ENCODE measurements around the gene BCOR.
A peak's percentile ranks its signal among the peaks of the same experiment; 100 is the strongest.

Gene BCOR

DNA sequence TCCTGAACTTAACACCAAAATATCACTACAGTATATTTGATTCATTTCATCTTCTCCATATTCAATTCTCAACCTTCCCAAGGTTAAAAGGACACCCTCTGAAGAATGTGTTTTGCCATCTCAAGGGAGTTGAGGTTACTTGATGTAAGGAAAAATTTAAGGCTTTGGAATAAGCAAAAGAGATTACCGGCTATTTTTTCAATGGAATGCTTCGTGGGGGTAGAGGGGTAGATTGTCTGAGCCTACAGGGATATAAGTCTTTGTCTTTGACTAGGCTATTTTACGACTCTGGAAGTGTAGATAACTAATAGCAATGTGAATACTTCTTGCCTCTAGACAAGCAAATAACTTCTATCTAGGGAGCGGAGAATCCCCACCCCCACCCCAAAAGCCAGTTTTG, 78.2 kb downstream of the BCOR start:
- DNase-seq (ENCODE audit: low spot score), result no peak

DNA sequence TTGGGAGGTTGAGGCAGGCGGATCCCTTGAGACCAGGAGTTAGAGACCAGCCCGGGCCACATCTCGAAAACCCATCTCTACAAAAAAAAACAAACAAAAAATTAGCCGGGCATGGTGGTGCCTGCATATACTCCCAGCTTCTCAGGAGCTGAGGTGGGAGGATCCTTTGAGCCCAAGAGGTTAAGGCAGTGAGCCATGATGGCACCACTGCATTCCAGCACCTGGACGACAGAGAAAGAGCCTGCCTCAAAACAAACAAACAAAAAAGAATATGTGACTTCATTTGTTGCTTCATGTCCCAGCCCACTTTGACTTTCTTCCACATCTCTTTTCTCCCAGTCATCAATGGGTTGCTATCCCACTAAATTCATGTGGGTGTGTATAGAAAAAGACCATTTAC, 79.7 kb downstream of the BCOR start:
- DNase-seq (ENCODE audit: low spot score), result no peak

- no peak for DNase-seq (ENCODE audit: low spot score)
Measured at GRCh38 chrX:40016749-40017148, 81.0 kb downstream of the BCOR start.

DNA sequence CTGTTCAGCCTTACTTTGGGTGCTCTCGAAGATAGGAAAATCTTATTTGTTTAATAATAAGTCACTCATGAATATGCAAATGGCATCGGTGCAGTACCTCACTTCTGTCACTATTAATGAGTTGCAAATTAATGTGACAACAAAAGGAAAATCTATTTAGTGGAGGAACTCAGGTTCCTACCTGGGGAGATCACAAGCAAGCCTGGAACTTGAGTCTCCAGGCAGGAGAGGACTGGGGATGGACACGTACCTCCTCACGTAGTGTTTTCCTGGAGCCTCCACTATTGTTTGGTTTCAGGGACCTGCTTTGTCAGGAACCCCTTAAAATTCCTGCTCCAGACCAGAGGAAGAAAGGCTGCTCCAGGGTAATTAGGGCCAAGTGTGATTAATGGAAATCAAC, 82.1 kb downstream of the BCOR start:
- DNase-seq (ENCODE audit: low spot score), result no peak

GRCh38 chrX:40013266-40014195, 84.2 kb downstream of the BCOR start:
- peak; percentile 78 for DNase-seq (ENCODE audit: low spot score)

DNA sequence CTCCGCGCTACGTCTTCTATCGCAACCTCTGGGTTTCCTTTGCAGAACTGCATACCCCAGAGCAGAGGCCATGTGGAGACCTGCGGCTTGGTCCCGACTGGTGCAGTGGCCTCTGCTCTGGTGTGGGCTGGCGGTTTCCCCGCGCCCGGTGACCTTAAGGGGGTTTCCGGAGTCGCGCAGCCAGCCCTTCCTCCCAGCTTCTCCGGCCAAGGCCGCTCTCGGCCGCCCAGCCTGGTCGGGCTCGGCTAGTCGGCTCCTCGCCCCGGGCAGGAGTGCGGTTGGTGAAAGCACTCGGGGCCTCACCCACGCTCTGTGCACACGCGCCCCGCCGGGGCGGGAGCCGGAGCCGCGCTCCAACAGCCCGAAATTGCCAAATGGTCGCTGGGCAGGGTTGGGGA, 84.9 kb downstream of the BCOR start:
- peak; percentile 3 for DNase-seq (ENCODE audit: low spot score)

DNA sequence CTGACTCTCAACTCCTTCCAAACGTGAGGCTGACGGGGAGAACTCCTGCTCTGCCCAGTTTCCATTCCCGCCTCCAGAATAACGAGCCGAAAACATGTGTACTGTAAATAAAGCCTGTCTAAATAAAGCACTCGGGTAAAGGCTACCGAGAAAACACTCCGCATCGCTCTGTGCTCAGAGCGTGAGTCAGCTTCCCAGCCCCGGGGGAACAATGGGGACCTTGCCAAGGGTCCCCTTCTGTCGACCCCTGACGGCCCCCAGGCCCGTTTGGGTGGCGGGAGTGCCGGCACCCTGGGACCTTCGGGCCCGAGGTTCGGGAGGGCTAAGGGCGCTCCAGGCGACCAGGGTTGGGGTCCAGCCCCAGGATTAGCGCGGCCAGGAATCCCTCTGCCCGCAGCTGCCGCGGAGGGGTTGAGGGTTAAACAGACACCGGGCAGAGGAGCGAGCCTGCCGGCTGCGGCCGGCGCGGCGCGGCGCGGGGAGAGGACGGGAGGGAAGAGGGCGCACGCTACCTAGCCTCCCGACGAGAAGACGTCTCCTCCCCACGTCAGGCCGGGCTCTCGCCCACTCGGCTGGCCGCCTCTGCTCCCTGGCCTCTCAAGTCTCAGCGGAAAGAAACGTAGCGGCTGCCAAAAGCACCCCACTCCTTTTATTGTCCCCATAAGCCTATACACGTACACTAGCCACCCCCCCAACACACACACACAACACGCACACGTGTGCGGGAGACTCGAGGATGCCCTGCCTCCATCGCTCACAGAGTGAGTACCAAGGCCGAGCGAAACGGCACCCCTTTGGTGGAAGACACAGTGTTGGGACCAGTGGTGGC, 85.5 kb downstream of the BCOR start:
- DNase-seq (ENCODE audit: low spot score), result peak; percentile 25

GRCh38 chrX:40011322-40012038, 86.3 kb downstream of the BCOR start:
- DNase-seq (ENCODE audit: low spot score), result no peak

GRCh38 chrX:40010550-40011321, 87.0 kb downstream of the BCOR start:
- DNase-seq (ENCODE audit: low spot score), result no peak

DNA sequence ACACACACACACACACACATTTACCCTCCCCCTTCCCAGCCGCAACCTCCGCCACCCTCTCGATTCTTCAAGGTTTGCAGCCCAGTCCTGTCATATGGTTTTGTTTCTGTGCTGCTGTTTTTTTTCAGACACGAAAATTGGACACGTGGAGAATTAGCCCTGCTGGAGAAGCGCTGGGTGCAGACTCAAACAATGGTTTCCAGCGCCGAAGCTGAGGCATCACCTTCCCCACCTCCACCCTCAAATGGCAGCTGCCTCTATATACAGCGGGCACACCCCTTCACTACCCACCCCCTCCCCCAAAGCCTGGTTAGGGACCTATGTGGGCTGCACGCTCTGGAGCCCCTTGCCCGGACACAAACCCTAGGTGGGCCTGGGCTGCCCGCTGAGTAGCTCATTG, 87.9 kb downstream of the BCOR start:
- no peak for DNase-seq (ENCODE audit: low spot score)

DNA sequence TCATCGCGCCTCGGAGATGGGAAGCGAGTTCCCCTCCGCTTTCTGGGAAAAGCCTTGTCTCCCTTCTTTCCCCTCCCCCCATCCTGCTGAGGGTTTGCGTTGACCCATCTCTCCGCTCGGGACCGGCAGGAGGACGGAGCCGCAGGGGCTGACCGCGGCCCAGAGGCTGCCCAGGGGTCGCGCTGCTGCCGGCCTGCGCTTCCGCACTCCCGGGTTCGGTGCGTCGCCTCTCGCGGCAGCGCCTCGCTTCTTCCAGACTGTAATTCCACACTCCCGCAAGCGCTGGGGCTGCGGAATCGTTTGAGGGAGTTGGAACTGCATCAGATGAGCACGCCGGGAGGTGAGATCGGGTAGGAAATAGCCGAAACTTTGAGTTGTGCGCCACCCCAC, 88.3 kb downstream of the BCOR start:
- DNase-seq (ENCODE audit: low spot score), result no peak

DNA sequence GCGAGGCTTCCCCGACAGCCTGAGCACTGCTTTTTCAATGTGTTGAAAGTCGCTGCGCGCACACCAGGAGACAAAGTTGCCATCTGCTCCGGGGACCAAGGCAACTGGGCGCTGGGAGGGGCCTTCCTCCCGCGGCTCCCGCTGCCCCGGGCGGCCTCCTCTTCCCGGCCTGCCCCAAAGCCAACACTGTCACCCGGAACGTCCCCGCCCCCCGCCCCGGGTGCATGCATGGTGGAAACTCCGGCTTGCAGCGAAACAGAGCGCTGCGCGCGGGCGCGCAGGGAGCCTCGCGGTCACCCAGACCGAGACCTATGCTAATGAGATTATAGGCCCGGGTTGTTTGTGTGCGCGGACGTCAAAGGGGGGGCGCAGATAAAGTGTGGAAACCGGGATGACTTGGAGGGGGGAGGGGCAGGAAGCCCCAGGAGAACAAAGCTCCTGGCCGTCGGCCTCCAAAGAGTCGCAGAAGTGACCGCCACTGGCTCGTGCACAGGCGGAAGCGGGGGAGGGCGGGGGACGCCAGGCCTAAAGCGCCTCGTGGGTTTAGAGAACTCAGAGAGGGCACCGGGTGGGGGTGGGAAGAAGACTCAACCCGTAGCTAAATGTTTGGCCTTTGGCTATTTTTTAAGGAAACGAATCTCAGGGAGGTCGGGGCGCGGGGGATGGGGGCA, 88.8 kb downstream of the BCOR start:
- DNase-seq (ENCODE audit: low spot score), result no peak

- DNase-seq (ENCODE audit: low spot score), result no peak
Measured at GRCh38 chrX:40007756-40008705, 89.7 kb downstream of the BCOR start.

DNA sequence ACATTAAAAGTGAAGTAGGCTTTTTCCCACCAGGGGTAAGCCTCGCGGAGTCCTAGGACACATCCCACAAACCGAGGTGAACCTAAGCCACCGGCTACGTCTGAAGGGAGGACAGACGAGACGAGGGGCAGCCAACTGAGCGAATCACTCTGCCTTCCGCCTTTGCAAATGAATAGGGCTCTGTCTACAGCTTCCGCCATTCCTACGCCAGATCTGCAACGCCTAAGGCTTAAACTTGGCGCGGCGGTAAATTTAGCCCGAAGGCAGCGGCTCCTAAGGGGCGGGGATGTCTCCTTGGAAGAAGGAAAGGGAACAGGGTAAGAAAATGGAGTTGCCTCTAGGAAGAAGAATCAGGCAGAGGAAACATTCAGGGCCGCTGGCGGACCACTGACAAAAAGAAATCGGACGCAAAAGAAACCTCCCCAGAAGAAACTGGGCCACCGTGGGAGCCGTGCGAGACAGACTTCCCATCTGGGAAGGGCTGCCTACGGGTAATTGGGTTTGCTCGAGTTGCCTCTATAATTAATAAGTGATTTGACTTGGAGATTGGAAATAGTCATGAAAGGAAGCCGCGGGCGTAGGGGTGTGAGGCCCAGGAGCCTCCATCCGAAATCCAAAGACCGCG, 90.5 kb downstream of the BCOR start:
- DNase-seq (ENCODE audit: low spot score), result no peak

- no peak for DNase-seq (ENCODE audit: low spot score)
Measured at GRCh38 chrX:40006106-40007017, 91.4 kb downstream of the BCOR start.

DNA sequence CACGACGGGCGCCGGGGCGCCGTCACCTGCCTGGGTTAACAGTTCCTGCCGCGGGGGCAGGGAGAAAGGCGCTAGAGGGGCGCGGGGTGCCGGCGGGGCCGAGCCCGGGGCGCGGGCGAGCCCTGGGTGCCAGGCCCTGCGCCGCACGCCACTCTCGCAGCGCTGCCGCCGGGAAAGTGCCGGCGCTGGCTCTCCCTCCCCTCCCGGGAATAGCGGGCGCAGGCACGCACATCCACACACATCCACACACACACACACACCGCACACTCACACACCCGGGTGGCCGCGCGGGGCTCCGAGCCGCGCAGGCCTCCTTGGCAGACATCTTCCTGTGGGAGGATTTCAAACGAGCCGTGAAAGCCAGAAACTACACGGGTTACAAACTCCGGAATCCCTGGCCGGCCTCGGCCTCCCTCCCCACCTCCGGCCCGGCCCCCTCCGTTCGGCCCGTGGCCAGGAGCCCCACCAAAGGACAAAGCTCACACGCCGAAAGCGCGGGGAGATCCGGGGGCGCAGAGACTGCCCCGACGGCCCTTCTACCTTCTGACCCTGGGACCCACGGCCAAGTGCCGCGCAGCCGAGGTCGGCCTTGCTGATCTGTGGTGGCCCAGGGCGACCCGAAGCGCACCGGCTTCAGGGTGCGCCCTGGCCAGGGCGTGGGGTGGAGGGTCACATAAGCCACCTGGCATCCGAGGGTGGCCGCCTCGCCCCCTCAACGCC, 92.3 kb downstream of the BCOR start:
- no peak for DNase-seq (ENCODE audit: low spot score)

DNA sequence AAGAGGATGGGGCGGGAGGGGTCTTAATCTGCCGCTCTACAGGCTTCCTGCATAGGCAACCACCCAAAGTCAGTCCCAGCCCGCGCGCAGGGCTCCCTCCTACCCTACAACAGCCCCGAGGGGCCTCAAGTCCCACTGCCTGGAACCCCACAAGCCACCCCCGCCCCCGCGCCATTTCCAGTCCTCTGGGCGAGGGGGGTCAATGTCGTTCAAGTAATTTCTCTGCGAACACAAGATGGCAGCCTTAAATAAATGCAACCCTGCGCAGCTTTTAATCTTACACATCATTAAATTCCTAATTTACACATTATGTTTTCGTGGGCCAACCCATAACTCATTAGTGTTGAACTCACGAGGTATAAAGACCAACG, 92.9 kb downstream of the BCOR start:
- DNase-seq (ENCODE audit: low spot score), result no peak

DNA sequence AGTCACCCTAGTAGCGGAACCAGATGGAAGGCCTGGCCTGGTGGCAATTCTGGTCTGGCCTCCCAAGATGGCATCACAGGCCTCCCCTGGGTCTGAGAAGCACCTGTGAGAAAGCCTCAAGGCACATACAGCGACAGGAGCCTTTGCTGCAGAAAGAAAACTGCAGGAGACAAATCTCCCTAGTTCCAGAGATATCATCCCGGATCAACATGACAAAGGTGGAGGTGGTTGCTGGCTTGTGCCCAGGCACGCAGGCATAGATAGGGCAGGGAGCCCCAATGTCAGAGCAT, 93.6 kb downstream of the BCOR start:
- DNase-seq (ENCODE audit: low spot score), result no peak

All from LoVo (cell line).